ENCODE data around the gene EFNA3.

The EFNA3 gene

GRCh38 chr1:155066777-155067176 is 11.9 kb upstream of the EFNA3 start:
- no peak for DNase-seq (ENCODE audit: low read depth in 1 of 2, low spot score in 1 of 2)

GRCh38 chr1:155068599-155068998 is 10.0 kb upstream of the EFNA3 start:
- no peak for DNase-seq (ENCODE audit: low read depth in 1 of 2, low spot score in 1 of 2)

- DNase-seq (ENCODE audit: low read depth in 1 of 2, low spot score in 1 of 2): no peak
Measured at GRCh38 chr1:155069551-155070157, 9.0 kb upstream of the EFNA3 start.

- DNase-seq (ENCODE audit: low read depth in 1 of 2, low spot score in 1 of 2): no peak
Measured at GRCh38 chr1:155070158-155070621, 8.4 kb upstream of the EFNA3 start.

GRCh38 chr1:155070721-155071569 is 7.7 kb upstream of the EFNA3 start:
- peak; percentile 53 to 61 for DNase-seq (ENCODE audit: low read depth in 1 of 2, low spot score in 1 of 2)

GRCh38 chr1:155071701-155072100 is 6.9 kb upstream of the EFNA3 start:
- no peak for DNase-seq (ENCODE audit: low read depth in 1 of 2, low spot score in 1 of 2)

- no peak for DNase-seq (ENCODE audit: low read depth in 1 of 2, low spot score in 1 of 2)
Measured at GRCh38 chr1:155072531-155073289, 5.9 kb upstream of the EFNA3 start.

- no peak for DNase-seq (ENCODE audit: low read depth in 1 of 2, low spot score in 1 of 2)
Measured at GRCh38 chr1:155073377-155074242, 5.0 kb upstream of the EFNA3 start.

GRCh38 chr1:155075535-155075934 is 3.1 kb upstream of the EFNA3 start:
- no peak for DNase-seq (ENCODE audit: low read depth in 1 of 2, low spot score in 1 of 2)

- DNase-seq (ENCODE audit: low read depth in 1 of 2, low spot score in 1 of 2): no peak
Measured at GRCh38 chr1:155076371-155076770, 2.3 kb upstream of the EFNA3 start.

GRCh38 chr1:155077346-155077745 is 1.3 kb upstream of the EFNA3 start:
- no peak for DNase-seq (ENCODE audit: low read depth in 1 of 2, low spot score in 1 of 2)

- DNase-seq (ENCODE audit: low read depth in 1 of 2, low spot score in 1 of 2): no peak
Measured at GRCh38 chr1:155077758-155078445, 735 bp upstream of the EFNA3 start.

GRCh38 chr1:155079210-155079486 is 511 bp downstream of the EFNA3 start:
- no peak for DNase-seq (ENCODE audit: low read depth in 1 of 2, low spot score in 1 of 2)

GRCh38 chr1:155079487-155080311 is 1.1 kb downstream of the EFNA3 start:
- no peak for DNase-seq (ENCODE audit: low read depth in 1 of 2, low spot score in 1 of 2)

- no peak for DNase-seq (ENCODE audit: low read depth in 1 of 2, low spot score in 1 of 2)
Measured at GRCh38 chr1:155080312-155081228, 1.9 kb downstream of the EFNA3 start.

- no peak for DNase-seq (ENCODE audit: low read depth in 1 of 2, low spot score in 1 of 2)
Measured at GRCh38 chr1:155081472-155082300, 3.0 kb downstream of the EFNA3 start.

- DNase-seq (ENCODE audit: low read depth in 1 of 2, low spot score in 1 of 2): no peak
Measured at GRCh38 chr1:155082301-155083051, 3.8 kb downstream of the EFNA3 start.

All from stimulated activated CD4-positive, alpha-beta T cell treated with anti-CD3 and anti-CD28 coated beads, Interleukin-15, amount 100 ng/mL, for 1 hour (primary cell).